HUES64 (cell line): ENCODE data around the gene HSBP1L1.

Source experiments
- H3K27ac ChIP-seq: 2 replicates; pipeline ENCODE4 v1.7.0; 2013; ENCODE audit warnings: low read depth, low read length, inconsistent platforms
- H3K27me3 ChIP-seq: 2 replicates; pipeline ENCODE4 v1.6.1; 2013; ENCODE audit warnings: mild to moderate bottlenecking, low read length; ENCODE audit not compliant: insufficient read depth
- H3K36me3 ChIP-seq: 2 replicates; pipeline ENCODE4 v1.6.1; 2013; ENCODE audit warnings: mild to moderate bottlenecking, low read length; ENCODE audit not compliant: insufficient read depth
- H3K4me1 ChIP-seq: 2 replicates; pipeline ENCODE4 v1.6.1; 2013; ENCODE audit warnings: mild to moderate bottlenecking, low read length, moderate library complexity; ENCODE audit not compliant: insufficient read depth
- H3K4me3 ChIP-seq: 2 replicates; pipeline ENCODE4 v1.5.1; 2013; ENCODE audit warnings: mild to moderate bottlenecking, low read length, moderate library complexity
- H3K9ac ChIP-seq: 2 replicates; pipeline ENCODE4 v1.6.1; 2013; ENCODE audit warnings: mild to moderate bottlenecking, low read depth, low read length
- H3K9me3 ChIP-seq: 2 replicates; pipeline ENCODE4 v1.6.1; 2013; ENCODE audit warnings: low read depth, low read length; ENCODE audit not compliant: insufficient read depth
- WGBS: fragments of 150-250, 120-280 bp; methylation state at CpG from one replicate; pipeline ENCODE4 v1.1.7; 2013; ENCODE audit warnings: missing lambda C conversion rate; 5-methylcytosine and 5-hydroxymethylcytosine counted together

Gene HSBP1L1

DNA sequence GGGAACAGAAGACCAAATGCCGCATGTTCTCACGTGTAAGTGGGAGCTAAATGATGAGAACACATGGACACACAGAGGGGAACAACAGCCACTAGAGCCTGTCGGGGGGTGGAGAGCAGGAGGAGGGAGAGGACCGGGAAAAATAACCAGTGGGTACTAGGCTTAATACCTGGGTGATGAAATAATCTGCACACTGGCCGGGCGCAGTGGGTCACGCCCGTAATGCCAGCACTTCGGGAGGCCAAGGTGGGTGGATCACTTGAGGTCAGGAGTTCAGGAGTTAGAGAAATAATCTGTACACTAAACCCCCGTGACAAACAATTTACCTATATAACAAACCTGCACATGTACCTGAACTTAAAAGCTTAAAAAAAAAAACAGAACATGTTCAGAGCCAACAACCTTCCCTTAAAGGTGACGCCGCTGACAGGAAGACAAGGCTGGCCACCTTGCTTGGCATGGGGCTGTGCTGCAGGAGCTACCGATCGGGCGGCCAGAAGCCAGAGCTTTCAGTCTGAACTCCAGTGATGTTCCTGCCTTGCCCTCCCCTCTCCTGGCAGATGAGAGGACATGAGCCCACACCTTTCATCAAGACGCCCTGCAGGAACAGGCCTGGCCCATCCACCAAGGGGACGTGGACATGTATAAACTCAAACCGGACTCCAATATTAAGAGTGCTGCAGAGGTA is 24.2 kb upstream of the HSBP1L1 start:
- Histone ChIP-seq H3K36me3 (peaks cover 5% of the 10 kb centered on the region; the same call in 1 of the 2 replicates), H3K4me1 (no peaks in the 10 kb centered on the region), H3K27me3 (no peaks in the 10 kb centered on the region), H3K4me3 (no peak overlapping the region), H3K27ac (no peak overlapping the region), H3K9ac (no peak overlapping the region), H3K9me3 (no peaks in the 10 kb centered on the region)
- 94% methylated on average over 18 of the region's 18 CpGs for WGBS

DNA sequence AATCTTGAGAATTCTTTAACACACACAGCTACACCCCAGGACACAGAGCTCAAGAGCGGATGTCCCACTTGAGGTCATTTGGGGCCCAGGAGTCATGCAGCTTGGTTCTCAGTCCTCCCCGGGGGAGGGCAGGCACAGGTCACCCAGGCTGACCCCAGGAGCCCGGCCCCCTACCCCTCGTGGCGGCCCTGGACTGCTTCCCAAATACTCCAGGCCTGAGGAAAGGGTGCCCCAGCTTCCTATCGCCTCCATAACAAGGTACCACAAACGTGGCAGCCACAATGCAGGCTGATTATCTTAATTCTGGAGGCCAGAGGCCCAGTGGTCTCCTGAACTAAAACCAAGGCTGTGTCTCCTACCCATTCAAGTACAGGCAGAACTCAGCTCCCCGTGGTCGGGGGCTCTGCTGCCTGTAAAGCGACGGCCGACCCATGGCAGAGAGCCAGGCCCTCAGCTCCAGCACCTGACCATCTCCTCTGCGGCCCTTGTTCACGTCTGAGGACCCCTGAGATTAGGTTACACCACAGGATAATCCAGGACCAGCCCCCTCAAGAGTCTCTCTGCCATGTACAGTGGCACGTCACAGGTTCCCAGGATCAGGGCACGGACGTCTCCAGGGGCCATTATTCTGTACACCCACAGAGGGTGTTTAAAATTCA is 23.5 kb upstream of the HSBP1L1 start:
- Histone ChIP-seq H3K27me3 (no peaks in the 10 kb centered on the region), H3K9ac (no peak overlapping the region), H3K36me3 (0 out of 2 replicates have a peak, but pooled peaks cover 4% of the 10 kb centered on the region), H3K27ac (no peak overlapping the region), H3K4me1 (no peaks in the 10 kb centered on the region), H3K9me3 (no peaks in the 10 kb centered on the region), H3K4me3 (no peak overlapping the region)
- 93% methylated on average over 17 of the region's 17 CpGs for WGBS

DNA sequence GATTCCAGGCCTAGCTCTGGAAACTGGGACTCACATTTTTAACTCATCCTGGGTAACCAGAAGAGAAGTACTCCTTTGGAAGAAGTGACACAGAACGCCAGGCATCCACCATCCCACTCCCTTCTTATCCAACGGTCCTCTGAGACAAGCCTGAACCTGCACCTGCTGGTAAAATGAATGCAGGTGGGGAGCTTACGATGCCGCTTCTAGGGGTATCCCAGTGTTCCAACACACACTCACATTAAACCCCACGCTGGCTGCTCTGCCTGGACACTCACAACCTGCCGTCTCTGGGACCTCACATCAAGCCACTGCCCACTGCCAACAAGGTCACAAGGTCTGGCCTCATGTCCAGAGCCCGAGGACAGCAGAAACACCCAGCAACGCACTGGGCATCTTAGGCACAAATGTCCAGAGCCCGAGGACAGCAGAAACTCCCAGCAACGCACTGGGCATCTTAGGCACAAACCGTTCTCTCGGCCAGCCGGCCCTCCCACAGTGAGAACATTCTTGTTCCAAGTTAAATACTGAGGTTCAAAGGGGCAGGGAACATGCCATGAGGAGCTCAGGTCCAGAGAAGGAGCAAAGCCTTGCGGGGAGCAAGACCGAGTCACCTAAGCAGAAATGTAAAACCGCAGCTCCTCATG is 22.8 kb upstream of the HSBP1L1 start:
- H3K27me3 ChIP-seq, result no peaks in the 10 kb centered on the region
- no peak overlapping the region for H3K27ac ChIP-seq
- H3K9ac ChIP-seq, result no peak overlapping the region
- 0 out of 2 replicates have a peak, but pooled peaks cover 4% of the 10 kb centered on the region for H3K36me3 ChIP-seq
- H3K4me1 ChIP-seq, result no peaks in the 10 kb centered on the region
- H3K9me3 ChIP-seq, result no peaks in the 10 kb centered on the region
- no peak overlapping the region for H3K4me3 ChIP-seq
- WGBS, result 94% methylated on average over 16 of the region's 16 CpGs

DNA sequence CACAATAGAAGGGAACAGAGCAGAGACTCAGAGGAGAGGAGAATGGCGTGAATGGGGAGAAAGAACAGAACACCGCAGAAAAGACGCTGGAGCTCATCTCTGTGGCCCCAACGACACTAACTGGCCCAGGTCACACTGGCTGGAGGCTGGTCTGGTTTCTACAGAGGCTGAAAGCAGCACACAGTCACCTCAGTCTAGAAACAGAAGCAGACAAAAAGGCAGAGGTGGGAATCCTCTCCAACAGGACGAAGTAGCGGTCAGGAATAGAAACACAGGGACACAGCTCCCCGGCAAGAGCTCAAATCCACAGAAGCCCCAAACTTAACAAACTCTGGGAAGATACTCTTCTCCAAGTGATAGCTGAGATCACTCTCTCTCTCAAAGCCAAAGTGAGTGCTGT is 22.2 kb upstream of the HSBP1L1 start:
- Histone ChIP-seq H3K4me1 (no peaks in the 10 kb centered on the region), H3K27me3 (no peaks in the 10 kb centered on the region), H3K9me3 (no peaks in the 10 kb centered on the region), H3K27ac (no peak overlapping the region), H3K36me3 (0 out of 2 replicates have a peak, but pooled peaks cover 4% of the 10 kb centered on the region), H3K4me3 (no peak overlapping the region), H3K9ac (no peak overlapping the region)
- 96% methylated on average over 7 of the region's 7 CpGs for WGBS

DNA sequence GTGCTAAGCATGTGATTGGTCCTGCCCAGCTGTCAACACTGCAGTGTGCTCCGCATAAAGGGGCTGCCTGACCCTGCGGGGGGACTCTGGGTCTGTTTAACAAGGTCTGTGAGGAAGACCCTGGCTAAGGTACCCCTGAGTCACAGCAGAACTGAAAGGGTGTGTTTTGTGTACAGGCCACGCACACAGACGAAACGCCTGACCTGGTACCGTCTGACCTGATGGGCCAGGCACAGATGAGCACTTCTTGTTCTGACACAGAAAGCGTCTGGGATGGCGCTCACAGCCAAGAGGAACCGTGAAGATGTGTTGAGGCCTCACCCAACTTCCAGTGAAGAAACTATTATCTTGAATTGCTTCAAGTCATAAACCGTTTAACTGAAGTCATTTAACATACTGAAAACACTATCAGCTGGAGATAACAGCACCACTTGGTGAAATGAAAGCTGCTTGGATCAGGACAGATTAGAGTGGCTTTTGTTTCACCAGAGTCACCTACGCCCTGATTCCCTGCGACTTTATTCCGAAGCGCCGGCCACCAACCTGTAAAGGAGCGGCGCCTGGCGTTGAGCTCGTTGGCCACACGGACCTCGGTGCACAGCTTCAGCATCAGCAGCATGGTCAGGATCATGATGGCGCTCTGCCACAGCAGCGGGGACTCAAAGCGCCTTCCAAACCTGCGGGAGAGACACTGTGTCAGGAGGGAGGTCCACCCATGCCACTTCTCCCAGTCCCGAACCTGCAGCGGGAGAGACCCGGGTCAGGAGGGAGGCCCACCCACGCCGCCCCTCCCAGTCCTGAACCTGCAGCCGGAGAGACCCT is 21.4 kb upstream of the HSBP1L1 start:
- Histone ChIP-seq H3K36me3 (0 out of 2 replicates have a peak, but pooled peaks cover 4% of the 10 kb centered on the region), H3K27me3 (no peaks in the 10 kb centered on the region), H3K9me3 (no peaks in the 10 kb centered on the region), H3K4me3 (no peak overlapping the region), H3K9ac (no peak overlapping the region), H3K27ac (no peak overlapping the region), H3K4me1 (no peaks in the 10 kb centered on the region)
- WGBS, result 91% methylated on average over 31 of the region's 31 CpGs

DNA sequence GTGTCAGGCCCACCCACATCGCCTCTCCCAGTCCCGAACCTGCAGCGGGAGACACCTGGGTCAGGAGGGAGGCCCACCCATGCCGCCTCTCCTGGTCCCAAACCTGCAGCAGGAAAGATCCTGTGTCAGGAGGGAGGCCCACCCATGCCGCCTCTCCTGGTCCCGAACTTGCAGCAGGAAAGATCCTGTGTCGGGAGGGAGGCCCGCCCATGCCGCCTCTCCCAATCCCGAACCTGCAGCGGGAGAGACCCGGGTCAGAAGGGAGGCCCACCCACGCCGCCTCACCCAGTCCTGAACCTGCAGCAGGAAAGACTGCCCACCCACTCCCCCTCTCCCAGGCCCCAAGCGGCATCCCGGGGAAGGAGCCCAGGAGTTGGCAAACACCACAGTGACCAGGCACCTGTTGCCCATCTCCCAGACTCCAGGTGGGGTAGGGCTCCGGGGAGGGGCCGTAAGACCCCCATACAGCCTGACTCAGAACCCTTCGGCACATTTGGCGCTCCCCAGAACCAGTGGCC is 20.8 kb upstream of the HSBP1L1 start:
- Histone ChIP-seq H3K9ac (no peak overlapping the region), H3K27ac (no peak overlapping the region), H3K36me3 (0 out of 2 replicates have a peak, but pooled peaks cover 4% of the 10 kb centered on the region), H3K9me3 (no peaks in the 10 kb centered on the region), H3K4me1 (no peaks in the 10 kb centered on the region), H3K4me3 (no peak overlapping the region), H3K27me3 (no peaks in the 10 kb centered on the region)
- 92% methylated on average over 20 of the region's 20 CpGs for WGBS

DNA sequence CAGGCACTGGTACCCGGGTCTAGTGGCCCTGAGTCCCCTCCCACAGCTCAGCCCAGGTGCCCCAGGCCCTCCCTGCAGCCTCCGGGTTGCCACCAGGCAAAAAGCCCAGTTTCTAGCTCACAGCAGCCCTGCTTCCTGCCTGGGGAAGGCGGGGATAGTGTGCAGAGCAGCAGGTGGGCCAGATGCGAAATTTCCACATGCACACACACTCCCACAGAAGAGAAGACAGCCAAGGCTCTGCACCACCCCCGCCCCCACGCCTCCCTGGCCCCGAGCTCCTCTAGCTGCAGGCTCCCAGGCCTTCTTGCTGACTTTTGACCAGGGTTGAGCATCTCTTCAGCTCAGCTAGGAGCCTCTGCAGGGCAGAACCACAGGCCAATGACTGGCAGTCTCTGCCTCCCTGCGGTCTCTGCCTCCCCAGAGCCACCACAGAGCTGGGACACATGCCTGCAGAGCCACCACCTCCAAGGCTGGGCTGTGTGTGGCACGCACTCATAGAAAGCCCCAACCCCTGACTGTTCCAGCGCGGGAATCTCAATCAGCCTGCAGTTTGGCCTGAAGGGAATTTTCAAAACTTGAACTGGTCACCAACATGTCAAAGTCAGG is 20.2 kb upstream of the HSBP1L1 start:
- H3K36me3 ChIP-seq, result 0 out of 2 replicates have a peak, but pooled peaks cover 4% of the 10 kb centered on the region
- WGBS, result 70% methylated on average over 11 of the region's 11 CpGs
- H3K4me3 ChIP-seq, result no peak overlapping the region
- no peaks in the 10 kb centered on the region for H3K27me3 ChIP-seq
- H3K4me1 ChIP-seq, result no peaks in the 10 kb centered on the region
- no peaks in the 10 kb centered on the region for H3K9me3 ChIP-seq
- no peak overlapping the region for H3K27ac ChIP-seq
- no peak overlapping the region for H3K9ac ChIP-seq

DNA sequence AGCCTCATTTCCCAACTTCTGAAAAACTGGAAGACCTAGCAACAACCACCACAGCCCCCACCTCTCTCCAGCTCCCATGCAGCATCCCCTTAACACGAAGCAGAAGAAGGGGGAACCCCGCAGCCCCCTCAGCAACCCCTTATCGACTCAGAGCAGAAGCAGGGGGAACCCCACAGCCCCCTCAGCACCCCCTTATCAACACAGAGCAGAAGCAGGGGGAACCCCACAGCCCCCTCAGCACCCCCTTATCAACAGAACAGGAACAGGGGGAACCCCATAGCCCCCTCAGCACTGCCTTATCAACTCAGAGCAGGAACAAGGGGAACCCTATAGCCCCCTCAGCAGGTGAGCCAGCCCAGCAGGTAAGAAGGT is 19.7 kb upstream of the HSBP1L1 start:
- H3K27ac ChIP-seq, result no peak overlapping the region
- no peaks in the 10 kb centered on the region for H3K9me3 ChIP-seq
- H3K27me3 ChIP-seq, result peaks cover 2% of the 10 kb centered on the region; the same call in 1 of the 2 replicates
- no peaks in the 10 kb centered on the region for H3K4me1 ChIP-seq
- no peak overlapping the region for H3K4me3 ChIP-seq
- 0 out of 2 replicates have a peak, but pooled peaks cover 4% of the 10 kb centered on the region for H3K36me3 ChIP-seq
- no peak overlapping the region for H3K9ac ChIP-seq
- 80% methylated on average over 1 of the region's 3 CpGs for WGBS

DNA sequence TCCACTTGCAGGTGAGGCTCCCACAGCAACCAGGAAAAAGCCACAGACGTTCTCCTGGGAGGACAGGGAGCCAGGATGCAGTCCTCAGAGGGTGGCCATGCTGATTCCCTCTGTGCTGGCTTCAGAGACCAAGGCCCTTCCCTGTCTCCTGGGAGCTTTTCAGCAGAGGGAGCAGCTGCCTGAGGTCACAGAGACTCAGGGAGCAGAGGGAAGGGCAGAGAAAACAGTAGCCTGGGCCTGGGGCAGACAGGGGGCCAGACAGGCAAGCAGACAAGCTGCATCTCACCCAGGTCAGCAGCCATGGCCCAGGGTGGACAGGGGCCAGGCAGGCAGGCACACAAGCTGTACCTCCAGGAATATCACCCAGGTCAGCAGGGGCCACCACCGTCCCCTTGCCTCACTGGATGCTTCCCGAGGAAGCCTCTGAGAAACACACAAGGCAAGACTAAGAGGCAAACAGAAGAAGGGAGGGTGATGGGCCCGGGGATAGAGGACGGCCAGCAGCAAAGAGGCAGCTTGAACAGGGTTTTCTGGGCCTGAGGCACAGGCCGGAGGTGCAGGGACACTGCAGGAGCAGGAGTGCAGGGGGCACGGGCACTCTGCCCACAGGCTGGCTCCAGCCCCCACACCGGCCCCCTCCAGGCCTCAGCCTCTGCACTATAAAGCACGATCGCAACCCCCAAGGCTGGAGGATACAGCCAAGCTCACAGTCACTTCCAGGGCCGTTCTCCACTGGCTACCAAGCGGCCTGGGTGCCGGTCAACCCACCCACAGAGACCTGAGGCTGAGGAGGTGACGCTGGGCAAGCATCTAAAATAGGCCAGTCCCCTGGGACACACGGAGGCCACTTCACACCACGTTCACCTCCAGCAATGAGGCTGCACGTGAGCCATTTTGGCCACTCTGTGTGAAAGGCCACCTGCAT is 19.1 kb upstream of the HSBP1L1 start:
- H3K27ac ChIP-seq, result no peak overlapping the region
- no peaks in the 10 kb centered on the region for H3K4me1 ChIP-seq
- no peak overlapping the region for H3K4me3 ChIP-seq
- H3K9me3 ChIP-seq, result no peaks in the 10 kb centered on the region
- 83% methylated on average over 17 of the region's 17 CpGs for WGBS
- H3K9ac ChIP-seq, result no peak overlapping the region
- 0 out of 2 replicates have a peak, but pooled peaks cover 4% of the 10 kb centered on the region for H3K36me3 ChIP-seq
- H3K27me3 ChIP-seq, result peaks cover 9% of the 10 kb centered on the region
